Spleen (tissue), 11 donors: Measurements from ENCODE around the gene TACR2. TPM values are rescaled to one million over a fixed set of nuclear protein-coding genes. Genes with fewer than 3 reads are reported as not detected.

Experiments
- DNase-seq: peaks from one replicate; pipeline ENCODE4 v3.0.0-alpha.2; 2020
- H3K27ac ChIP-seq, 8 donors: fragments of 200-600 bp; sonication (generic) in 7 of 8; 1 replicate in 4 of 8; 2 replicates in 4 of 8; pipeline versions ENCODE4 v1.5.0 to v1.8.0; 2016 to 2021; ENCODE audit warnings: inconsistent platforms in 4 of 8, mild to moderate bottlenecking in 4 of 8, moderate library complexity in 1 of 8
- H3K27me3 ChIP-seq, 7 donors: fragments of 200-600 bp; sonication (generic) in 6 of 7; replicated peaks in 1 of 7; 1 replicate in 4 of 7; 2 replicates in 3 of 7; pipeline versions ENCODE4 v1.5.0 to v1.8.0; 2016 to 2021; ENCODE audit warnings: inconsistent platforms in 3 of 7, mild to moderate bottlenecking in 1 of 7
- H3K36me3 ChIP-seq, 6 donors: fragments of 200-600 bp; sonication (generic) in 5 of 6; 1 replicate in 4 of 6; 2 replicates in 2 of 6; pipeline versions ENCODE4 v1.5.0 to v1.8.0; 2016 to 2021; ENCODE audit warnings: inconsistent platforms in 2 of 6
- H3K4me1 ChIP-seq, 6 donors: fragments of 200-600 bp; sonication (generic) in 5 of 6; 1 replicate in 3 of 6; 2 replicates in 3 of 6; pipeline versions ENCODE4 v1.5.0 to v1.8.0; 2016 to 2021; ENCODE audit warnings: inconsistent platforms in 3 of 6
- H3K4me3 ChIP-seq, 8 donors: fragments of 200-600 bp; sonication (generic) in 7 of 8; 1 replicate in 4 of 8; 2 replicates in 4 of 8; pipeline versions ENCODE4 v1.5.0 to v1.8.0; 2016 to 2021; ENCODE audit warnings: inconsistent platforms in 4 of 8, mild to moderate bottlenecking in 4 of 8, moderate library complexity in 2 of 8
- H3K9me3 ChIP-seq, 8 donors: fragments of 200-600 bp; sonication (generic) in 7 of 8; 1 replicate in 4 of 8; 2 replicates in 4 of 8; pipeline versions ENCODE4 v1.5.0 to v1.8.0; 2016 to 2021; ENCODE audit warnings: inconsistent platforms in 4 of 8
- POLR2A ChIP-seq, 3 donors: fragments of 450-650 bp; IDR thresholded peaks; one replicate each; pipeline ENCODE4 v1.5.1; 2017; ENCODE audit warnings: antibody characterized with exemption in 3 of 3, mild to moderate bottlenecking in 1 of 3
- POLR2AphosphoS5 ChIP-seq, 3 donors: sonication (generic); formaldehyde crosslinking; IDR thresholded peaks; one replicate each; pipeline ENCODE4 v1.5.1; 2017; ENCODE audit warnings: antibody characterized with exemption in 3 of 3
- WGBS, 5 donors: extraction: QIAGEN DNeasy Blood & Tissue Kit in 3 of 5; methylation state at CpG; one replicate each; pipeline versions ENCODE4 v1.1.5 to v1.1.7; 2013 to 2018; 5-methylcytosine and 5-hydroxymethylcytosine counted together
- intact Hi-C: fragments of 100-400 bp; cut with DNase I; formaldehyde crosslinking; loops from one replicate; pipeline ENCODE4 v1.15.0; 2023; ENCODE audit warnings: low total_unique reads
- polyA plus RNA-seq, 3 donors: library from polyadenylated mRNA; stranded (reverse); fragments of 200-250 nt; gene quantifications; one replicate each; pipeline ENCODE4 v1.2.1, GENCODE V29; 2013
- total RNA-seq, 7 donors: library from RNA; depleted of rRNA in 3 of 7; stranded (reverse); fragments of >200 nt in 3 of 7; fragmentation: NEBNext Ultra II Directional in 4 of 7; extraction: Animal tissue kit (Norgen Biotek cat#: 25700) in 4 of 7; gene quantifications; one replicate each; pipeline versions ENCODE4 v1.1.0 to v1.2.1, GENCODE V29; 2016 to 2021
- TF ChIP-seq, protein P1 (sequence below), 11 experiments: fragments of 200-600 bp in 7 of 11; fragments of 450-650 bp in 4 of 11; sonication (generic) in 4 of 11; IDR thresholded peaks in 8 of 11; conservative IDR thresholded peaks in 3 of 11; 1 replicate in 7 of 11; 2 replicates in 4 of 11; pipeline versions ENCODE4 v1.4.0 to v1.8.0; 2016 to 2021; ENCODE audit warnings: antibody characterized with exemption in 11 of 11, inconsistent platforms in 4 of 11, mild to moderate bottlenecking in 1 of 11
- donor health status: healthy with polysubstance abuse.
- donor health status: DM: no; HTN: no; CAD: no; lungs with moderate emphysema.
- donor health status: DM: no; HTN: no; CAD: no.
- donor health status: Bipolar disorder and iron deficiency.
- donor health status: healthy.
- donor health status: DM: no; HTN: no; CAD: no.
- donor health status: DM: yes; HTN: yes; CAD: no.

Gene TACR2
- total and polyA plus RNA-seq, 10 donors, result 0.15 to 0.52 (median 0.30) TPM; not detected in 4

GRCh38 chr10:69414036-69415018 lies 2.4 kb downstream of the TACR2 start:
- Histone ChIP-seq H3K27ac (no peak overlapping the region), H3K27me3 (no peaks in the 10 kb centered on the region), H3K4me3 (no peak overlapping the region), H3K4me1 (peaks cover 3 to 23% (median 9%) of the 10 kb centered on the region in 6 donors), H3K9me3 (no peaks in the 10 kb centered on the region), H3K36me3 (no peaks in the 10 kb centered on the region)
- no peak for TF ChIP-seq POLR2AphosphoS5 (IDR thresholded peaks at IDR 0.05)
- TF ChIP-seq, protein P1, sequence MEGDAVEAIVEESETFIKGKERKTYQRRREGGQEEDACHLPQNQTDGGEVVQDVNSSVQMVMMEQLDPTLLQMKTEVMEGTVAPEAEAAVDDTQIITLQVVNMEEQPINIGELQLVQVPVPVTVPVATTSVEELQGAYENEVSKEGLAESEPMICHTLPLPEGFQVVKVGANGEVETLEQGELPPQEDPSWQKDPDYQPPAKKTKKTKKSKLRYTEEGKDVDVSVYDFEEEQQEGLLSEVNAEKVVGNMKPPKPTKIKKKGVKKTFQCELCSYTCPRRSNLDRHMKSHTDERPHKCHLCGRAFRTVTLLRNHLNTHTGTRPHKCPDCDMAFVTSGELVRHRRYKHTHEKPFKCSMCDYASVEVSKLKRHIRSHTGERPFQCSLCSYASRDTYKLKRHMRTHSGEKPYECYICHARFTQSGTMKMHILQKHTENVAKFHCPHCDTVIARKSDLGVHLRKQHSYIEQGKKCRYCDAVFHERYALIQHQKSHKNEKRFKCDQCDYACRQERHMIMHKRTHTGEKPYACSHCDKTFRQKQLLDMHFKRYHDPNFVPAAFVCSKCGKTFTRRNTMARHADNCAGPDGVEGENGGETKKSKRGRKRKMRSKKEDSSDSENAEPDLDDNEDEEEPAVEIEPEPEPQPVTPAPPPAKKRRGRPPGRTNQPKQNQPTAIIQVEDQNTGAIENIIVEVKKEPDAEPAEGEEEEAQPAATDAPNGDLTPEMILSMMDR (IDR thresholded peaks at IDR 0.05 in 8 of 11, conservative IDR thresholded peaks at IDR 0.05 in 3 of 11), result no peak
- TF ChIP-seq POLR2A (IDR thresholded peaks at IDR 0.05), result no peak
- intact Hi-C loops, result no loop called here
- WGBS, 5 donors, result 89 to 93% (median 92%) methylated on average over 19 to 20 of the region's 20 CpGs
- DNase-seq, result peak; percentile 69

- intact Hi-C loops, result no loop called here
- 7 to 12% (median 7%) methylated on average over 11 to 13 of the region's 13 CpGs for WGBS, 5 donors
- no peaks in the 10 kb centered on the region for H3K9me3 ChIP-seq
- no peak overlapping the region for H3K27ac ChIP-seq
- peaks cover 6 to 31% (median 15%) of the 10 kb centered on the region in 6 donors for H3K4me1 ChIP-seq
- H3K36me3 ChIP-seq, result no peaks in the 10 kb centered on the region
- H3K27me3 ChIP-seq, result no peaks in the 10 kb centered on the region
- TF ChIP-seq, protein P1 (IDR thresholded peaks at IDR 0.05 in 8 of 11, conservative IDR thresholded peaks at IDR 0.05 in 3 of 11), result peak in 10 of 11 experiments; percentile 41 to 75 (median 57)
- no peak for TF ChIP-seq POLR2A (IDR thresholded peaks at IDR 0.05)
- H3K4me3 ChIP-seq, result no peak overlapping the region
- peak; percentile 66 for DNase-seq
Observed at GRCh38 chr10:69413221-69413865, 3.4 kb downstream of the TACR2 start.

DNA sequence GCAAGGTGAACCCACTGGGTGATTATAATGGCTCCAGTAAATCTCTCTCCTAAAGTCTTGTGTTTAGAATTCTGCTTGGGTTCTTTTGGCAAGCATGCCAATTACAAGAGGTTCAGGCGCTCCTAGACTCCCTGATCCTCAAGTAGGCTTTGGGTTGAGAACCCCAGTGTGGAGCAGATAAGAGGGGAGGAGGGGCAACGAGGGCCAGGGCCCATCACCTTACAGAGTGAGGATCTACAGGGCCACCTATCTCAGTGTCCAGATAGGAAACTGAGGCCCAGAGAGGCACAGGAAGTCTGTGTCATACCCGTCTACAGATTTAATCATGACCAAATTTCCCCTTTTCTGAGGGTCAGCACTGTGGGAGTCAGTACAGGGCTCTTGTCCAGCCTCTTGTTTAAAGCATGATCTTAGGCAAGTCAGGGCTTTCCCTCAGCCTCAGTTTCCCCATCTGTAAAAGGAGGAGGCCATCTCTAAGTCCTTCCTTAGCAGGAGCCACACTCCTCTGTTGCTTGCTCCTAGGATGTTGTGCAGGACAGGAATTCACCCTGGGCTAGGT lies 4.4 kb downstream of the TACR2 start:
- H3K4me1 ChIP-seq, result peaks cover 6 to 41% (median 25%) of the 10 kb centered on the region in 6 donors
- no peaks in the 10 kb centered on the region for H3K9me3 ChIP-seq
- H3K4me3 ChIP-seq, result no peak overlapping the region
- H3K36me3 ChIP-seq, result no peaks in the 10 kb centered on the region
- DNase-seq, result peak; percentile 30
- intact Hi-C loops, result no loop called here
- TF ChIP-seq, protein P1 (IDR thresholded peaks at IDR 0.05 in 8 of 11, conservative IDR thresholded peaks at IDR 0.05 in 3 of 11), result no peak
- TF ChIP-seq POLR2A (IDR thresholded peaks at IDR 0.05) (no peak), POLR2AphosphoS5 (IDR thresholded peaks at IDR 0.05) (no peak)
- 53 to 75% (median 64%) methylated on average over 3 of the region's 3 CpGs for WGBS, 5 donors
- no peak overlapping the region for H3K27ac ChIP-seq
- H3K27me3 ChIP-seq, result no peaks in the 10 kb centered on the region
